Measurements from ENCODE around the gene KIAA1217. TPM values are rescaled to one million over a fixed set of nuclear protein-coding genes. Genes with fewer than 3 reads are reported as not detected.

The KIAA1217 gene
- total and polyA plus RNA-seq, 12 donors, result 10.8 to 73.7 (median 40.8) TPM

GRCh38 chr10:24483701-24484100 is 274.8 kb downstream of the KIAA1217 start:
- intact Hi-C loops (cut with DNase I), result no loop called here

GRCh38 chr10:24484771-24485170 is 275.8 kb downstream of the KIAA1217 start:
- DNase-seq, result no peak
- peaks cover 0 to 7% of the 10 kb centered on the region in 2 donors for H3K4me1 ChIP-seq (replicated peaks in 1 of 2)
- H3K36me3 ChIP-seq (replicated peaks in 1 of 2), result no peaks in the 10 kb centered on the region
- no peaks in the 10 kb centered on the region for H3K9me3 ChIP-seq (replicated peaks in 1 of 3)
- no peaks in the 10 kb centered on the region for H3K27me3 ChIP-seq
- intact Hi-C loops (cut with DNase I), result no loop called here
- H3K27ac ChIP-seq, result peak overlapping the region in 1 of 5 donors; percentile 42
- H3K4me3 ChIP-seq, result no peak overlapping the region
- TF ChIP-seq POLR2A (IDR thresholded peaks at IDR 0.05) (no peak), CTCF (IDR thresholded peaks at IDR 0.05) (no peak)
- WGBS, 4 donors, result 88 to 100% (median 94%) methylated on average over 2 to 3 of the region's 3 CpGs

More at GRCh38 chr10:24483701-24484100, 274.8 kb downstream of the KIAA1217 start:
- 34 to 54% (median 45%) methylated on average over 3 of the region's 3 CpGs for WGBS, 4 donors
- H3K4me1 ChIP-seq (replicated peaks in 1 of 2), result peaks cover 0 to 7% of the 10 kb centered on the region in 2 donors
- peak in 6 of 7 donors; percentile 57 to 75 (median 64) for DNase-seq
- peak overlapping the region in 3 of 5 donors; percentile 17 to 54 (median 46) for H3K27ac ChIP-seq
- no peak for TF ChIP-seq POLR2A (IDR thresholded peaks at IDR 0.05)
- H3K4me3 ChIP-seq, result no peak overlapping the region
- H3K27me3 ChIP-seq, result no peaks in the 10 kb centered on the region
- no peaks in the 10 kb centered on the region for H3K36me3 ChIP-seq (replicated peaks in 1 of 2)
- no peaks in the 10 kb centered on the region for H3K9me3 ChIP-seq (replicated peaks in 1 of 3)

GRCh38 chr10:24485304-24485703 is 276.4 kb downstream of the KIAA1217 start:
- WGBS, 4 donors, result 26 to 44% (median 38%) methylated on average over 5 of the region's 5 CpGs
- H3K36me3 ChIP-seq (replicated peaks in 1 of 2), result no peaks in the 10 kb centered on the region
- DNase-seq, result peak in 5 of 7 donors; percentile 44 to 69 (median 61)
- H3K4me1 ChIP-seq (replicated peaks in 1 of 2), result peaks cover 0 to 7% of the 10 kb centered on the region in 2 donors
- H3K27ac ChIP-seq, result peak overlapping the region in 1 of 5 donors; percentile 42
- intact Hi-C loops (cut with DNase I), result no loop called here
- H3K4me3 ChIP-seq, result no peak overlapping the region
- H3K9me3 ChIP-seq (replicated peaks in 1 of 3), result no peaks in the 10 kb centered on the region
- TF ChIP-seq POLR2A (IDR thresholded peaks at IDR 0.05) (no peak), CTCF (IDR thresholded peaks at IDR 0.05) (no peak)
- H3K27me3 ChIP-seq, result no peaks in the 10 kb centered on the region

- H3K9me3 ChIP-seq (replicated peaks in 1 of 3), result no peaks in the 10 kb centered on the region
- no peaks in the 10 kb centered on the region for H3K36me3 ChIP-seq (replicated peaks in 1 of 2)
- 70 to 89% (median 78%) methylated on average over 5 of the region's 5 CpGs for WGBS, 4 donors
- no peak overlapping the region for H3K27ac ChIP-seq
- H3K27me3 ChIP-seq, result no peaks in the 10 kb centered on the region
- no peak for DNase-seq
- H3K4me1 ChIP-seq (replicated peaks in 1 of 2), result peaks cover 0 to 7% of the 10 kb centered on the region in 2 donors
- no peak overlapping the region for H3K4me3 ChIP-seq
- intact Hi-C loops (cut with DNase I), result no loop called here
- TF ChIP-seq CTCF (IDR thresholded peaks at IDR 0.05) (no peak), POLR2A (IDR thresholded peaks at IDR 0.05) (no peak)
Observed at GRCh38 chr10:24488631-24489030, 279.7 kb downstream of the KIAA1217 start.

GRCh38 chr10:24493165-24493564 is 284.2 kb downstream of the KIAA1217 start:
- no peak for TF ChIP-seq CTCF (IDR thresholded peaks at IDR 0.05)
- TF ChIP-seq POLR2A (IDR thresholded peaks at IDR 0.05), result no peak
- Histone ChIP-seq H3K36me3 (replicated peaks in 1 of 2) (no peaks in the 10 kb centered on the region), H3K9me3 (replicated peaks in 1 of 3) (no peaks in the 10 kb centered on the region), H3K27ac (no peak overlapping the region), H3K4me3 (no peak overlapping the region), H3K4me1 (replicated peaks in 1 of 2) (peaks cover 0 to 4% of the 10 kb centered on the region in 2 donors), H3K27me3 (no peaks in the 10 kb centered on the region)
- WGBS, 4 donors, result 67 to 79% (median 71%) methylated on average over 4 of the region's 4 CpGs
- DNase-seq, result no peak
- intact Hi-C loops (cut with DNase I), result no loop called here

All from adrenal gland (tissue), 12 donors.